Suprapubic skin (tissue), 3 donors: Measurements from ENCODE around the gene P2RY12.

Experiments
- POLR2A ChIP-seq, 2 donors: fragments of 450-650 bp; IDR thresholded peaks; one replicate each; pipeline ENCODE4 v1.6.1; 2017; ENCODE audit warnings: antibody characterized with exemption in 2 of 2, mild to moderate bottlenecking in 2 of 2, moderate library complexity in 2 of 2
- TF ChIP-seq, protein P1 (sequence below), 2 donors: fragments of 200-600 bp in 1 of 2; fragments of 450-650 bp in 1 of 2; sonication (generic) in 1 of 2; IDR thresholded peaks; one replicate each; pipeline ENCODE4 v1.5.1; 2016 to 2019; ENCODE audit warnings: antibody characterized with exemption in 2 of 2, mild to moderate bottlenecking in 1 of 2, moderate library complexity in 1 of 2

- TF ChIP-seq POLR2A (IDR thresholded peaks at IDR 0.05), result no peak
- TF ChIP-seq, protein P1, sequence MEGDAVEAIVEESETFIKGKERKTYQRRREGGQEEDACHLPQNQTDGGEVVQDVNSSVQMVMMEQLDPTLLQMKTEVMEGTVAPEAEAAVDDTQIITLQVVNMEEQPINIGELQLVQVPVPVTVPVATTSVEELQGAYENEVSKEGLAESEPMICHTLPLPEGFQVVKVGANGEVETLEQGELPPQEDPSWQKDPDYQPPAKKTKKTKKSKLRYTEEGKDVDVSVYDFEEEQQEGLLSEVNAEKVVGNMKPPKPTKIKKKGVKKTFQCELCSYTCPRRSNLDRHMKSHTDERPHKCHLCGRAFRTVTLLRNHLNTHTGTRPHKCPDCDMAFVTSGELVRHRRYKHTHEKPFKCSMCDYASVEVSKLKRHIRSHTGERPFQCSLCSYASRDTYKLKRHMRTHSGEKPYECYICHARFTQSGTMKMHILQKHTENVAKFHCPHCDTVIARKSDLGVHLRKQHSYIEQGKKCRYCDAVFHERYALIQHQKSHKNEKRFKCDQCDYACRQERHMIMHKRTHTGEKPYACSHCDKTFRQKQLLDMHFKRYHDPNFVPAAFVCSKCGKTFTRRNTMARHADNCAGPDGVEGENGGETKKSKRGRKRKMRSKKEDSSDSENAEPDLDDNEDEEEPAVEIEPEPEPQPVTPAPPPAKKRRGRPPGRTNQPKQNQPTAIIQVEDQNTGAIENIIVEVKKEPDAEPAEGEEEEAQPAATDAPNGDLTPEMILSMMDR (IDR thresholded peaks at IDR 0.05), result no peak
These were observed 28.4 kb upstream of the P2RY12 start for GRCh38 chr3:151412989-151413388.
